Measurements from ENCODE around the gene LRP1.

- no peak for TF ChIP-seq CTCF (conservative IDR thresholded peaks at IDR 0.05; ENCODE audit: low read depth, low read length)
- no peak for TF ChIP-seq EZH2phosphoT487 (IDR thresholded peaks at IDR 0.05; ENCODE audit: borderline replicate concordance, low read length)
- no peak for TF ChIP-seq EZH2 (IDR thresholded peaks at IDR 0.05; ENCODE audit: low read length, unreplicated experiment)
Measured at GRCh38 chr12:57201219-57201618, 72.9 kb downstream of the LRP1 start.
